GM21423 (cell line): Measurements from ENCODE around the gene OR1E1.
"Not testable (repeated sequence)": the region's sequence is repeated elsewhere in the genome, so short reads cannot be mapped to it uniquely, and the experiment has no call there.

Source experiments
- ATAC-seq: cut with Tn5 transposase; IDR thresholded peaks from one replicate; pipeline ENCODE4 v1.9.1; 2021; ENCODE audit warnings: mild to moderate bottlenecking, moderate library complexity; ENCODE audit not compliant: unreplicated experiment

The OR1E1 gene, protein sequence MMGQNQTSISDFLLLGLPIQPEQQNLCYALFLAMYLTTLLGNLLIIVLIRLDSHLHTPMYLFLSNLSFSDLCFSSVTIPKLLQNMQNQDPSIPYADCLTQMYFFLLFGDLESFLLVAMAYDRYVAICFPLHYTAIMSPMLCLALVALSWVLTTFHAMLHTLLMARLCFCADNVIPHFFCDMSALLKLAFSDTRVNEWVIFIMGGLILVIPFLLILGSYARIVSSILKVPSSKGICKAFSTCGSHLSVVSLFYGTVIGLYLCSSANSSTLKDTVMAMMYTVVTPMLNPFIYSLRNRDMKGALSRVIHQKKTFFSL

DNA sequence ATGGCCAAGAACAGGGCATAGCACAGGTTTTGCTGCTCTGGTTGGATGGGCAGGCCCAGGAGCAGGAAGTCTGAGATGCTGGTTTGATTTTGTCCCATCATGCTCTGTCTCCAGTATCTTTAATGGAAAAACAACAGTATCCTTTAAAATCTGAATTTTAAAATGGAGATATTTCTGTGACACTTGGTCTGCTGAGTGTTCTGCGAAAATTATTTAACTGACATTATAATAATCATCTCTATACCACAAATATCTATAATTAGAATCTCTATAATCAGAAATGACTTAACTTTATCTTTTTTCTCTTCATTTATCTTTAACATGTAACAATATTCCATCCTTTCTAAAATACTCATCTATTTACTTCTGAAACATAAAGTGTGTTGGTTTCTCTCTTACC, at the start of gene OR1E1:
OR1E1 (minus strand) TSS at position 101 of the 400 bp plus-strand sequence; CDS start at position 101, 0 bp downstream.
- ATAC-seq: no peak

DNA sequence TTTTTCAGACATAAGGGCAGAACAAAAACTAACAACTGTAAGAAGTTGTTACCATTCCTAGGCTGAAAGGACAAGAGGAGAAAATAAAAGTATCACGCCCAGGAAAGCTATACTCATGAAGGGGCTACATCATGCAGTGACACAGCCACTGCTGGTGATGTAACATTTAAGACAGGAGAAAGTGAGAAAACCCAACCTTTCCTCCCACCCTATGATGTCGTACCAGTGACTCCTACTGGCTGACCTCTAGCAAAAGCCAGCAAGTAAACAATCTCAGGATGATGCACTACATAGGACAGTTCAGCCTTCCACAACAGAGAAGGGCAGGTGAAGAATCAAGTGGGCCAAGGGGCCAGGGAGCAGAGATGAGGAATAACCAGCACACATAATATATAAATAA, 49.4 kb upstream of the OR1E1 start:
- ATAC-seq: no peak

- no peak for ATAC-seq
Observed at GRCh38 chr17:3440451-3440850, 42.2 kb upstream of the OR1E1 start.

DNA sequence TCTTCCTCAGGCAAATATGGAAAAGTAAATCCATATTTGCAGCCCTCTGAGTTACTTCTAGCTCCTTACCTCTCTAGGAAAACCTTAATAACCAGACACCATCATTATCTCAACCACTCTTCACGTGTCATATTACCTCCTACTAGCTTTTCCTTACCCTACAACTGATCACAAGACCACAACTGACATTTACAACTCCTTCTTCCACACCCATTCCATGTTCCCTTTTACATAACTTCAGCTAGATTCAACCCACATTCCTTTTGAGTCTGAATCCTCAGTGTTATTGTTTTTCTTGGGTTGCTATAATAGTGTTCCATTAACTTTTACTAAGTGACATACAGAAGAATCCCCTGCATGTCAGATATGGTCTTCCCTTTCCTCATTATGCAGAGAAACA, 40.2 kb upstream of the OR1E1 start:
- ATAC-seq: no peak

- ATAC-seq: no peak
Observed at GRCh38 chr17:3433741-3434140, 35.5 kb upstream of the OR1E1 start, which contains the start of gene OR1E2. Gene OR1E2 (minus strand): TSS chr17:3433841. CDS start chr17:3433841, 0 bp downstream.

GRCh38 chr17:3433215-3433614, 35.0 kb upstream of the OR1E1 start:
- ATAC-seq: not testable (repeated sequence)

GRCh38 chr17:3418222-3418621, 20.0 kb upstream of the OR1E1 start:
- ATAC-seq: no peak

DNA sequence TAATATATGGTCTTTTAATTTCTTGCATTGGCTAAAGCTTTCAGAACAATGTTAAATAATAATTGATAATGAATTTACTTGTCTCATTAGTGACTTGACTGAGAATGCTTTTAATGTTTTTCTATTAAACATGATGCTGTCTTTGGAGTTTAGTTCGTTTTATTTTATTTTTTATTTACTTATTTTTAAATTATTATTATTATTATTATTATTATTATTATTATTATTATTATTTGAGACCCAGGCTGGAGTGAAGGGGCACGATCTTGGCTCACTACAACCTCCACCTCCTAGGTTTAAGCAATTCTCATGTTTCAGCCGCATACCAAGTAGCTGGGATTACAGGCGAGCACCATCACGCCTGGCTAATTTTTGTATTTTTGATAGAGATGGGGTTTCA, 17.4 kb upstream of the OR1E1 start:
- ATAC-seq: no peak

GRCh38 chr17:3412216-3412615, 14.0 kb upstream of the OR1E1 start:
- not testable (repeated sequence) for ATAC-seq

GRCh38 chr17:3411070-3411469, 12.9 kb upstream of the OR1E1 start, which contains the start of gene OR3A3:
Gene OR3A3 (plus strand): TSS chr17:3411370.
- ATAC-seq: no peak

- not testable (repeated sequence) for ATAC-seq
Observed at GRCh38 chr17:3403856-3404255, 5.6 kb upstream of the OR1E1 start.

- ATAC-seq: no peak
Observed at GRCh38 chr17:3401786-3402185, 3.6 kb upstream of the OR1E1 start.

DNA sequence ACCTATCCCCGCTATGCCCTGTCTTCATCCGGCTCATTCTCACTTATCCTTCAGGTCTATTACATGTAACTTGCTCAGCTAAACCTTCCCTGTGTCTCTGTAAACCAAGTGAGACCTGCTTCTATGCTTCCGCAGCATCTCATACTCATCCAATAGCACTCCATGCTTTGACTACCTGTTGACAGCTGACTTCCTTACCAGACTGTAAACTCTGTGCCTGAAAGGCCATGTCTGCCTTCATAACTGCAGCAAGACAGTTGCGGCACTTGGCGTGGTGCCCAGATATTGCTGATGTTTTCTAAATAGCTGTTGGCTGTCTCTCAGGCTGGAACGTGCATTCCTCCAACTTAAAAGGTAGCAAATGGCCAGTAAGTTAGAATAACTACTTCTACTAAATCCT, 1.8 kb upstream of the OR1E1 start:
- ATAC-seq: no peak

DNA sequence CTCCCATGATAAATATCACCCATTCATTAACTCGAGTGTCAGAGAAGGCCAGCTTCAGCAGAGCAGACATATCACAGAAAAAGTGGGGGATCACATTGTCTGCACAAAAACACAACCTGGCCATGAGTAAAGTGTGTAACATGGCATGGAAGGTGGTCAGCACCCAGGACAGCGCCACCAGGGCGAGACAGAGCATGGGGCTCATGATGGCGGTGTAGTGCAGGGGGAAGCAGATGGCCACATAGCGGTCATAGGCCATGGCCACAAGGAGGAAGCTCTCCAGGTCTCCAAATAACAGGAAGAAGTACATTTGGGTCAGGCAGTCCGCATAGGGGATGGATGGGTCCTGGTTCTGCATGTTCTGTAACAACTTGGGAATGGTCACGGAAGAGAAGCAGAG, 409 bp downstream of the OR1E1 start:
- ATAC-seq: not testable (repeated sequence)

- no peak for ATAC-seq
Observed at GRCh38 chr17:3389791-3390190, 8.4 kb downstream of the OR1E1 start.

DNA sequence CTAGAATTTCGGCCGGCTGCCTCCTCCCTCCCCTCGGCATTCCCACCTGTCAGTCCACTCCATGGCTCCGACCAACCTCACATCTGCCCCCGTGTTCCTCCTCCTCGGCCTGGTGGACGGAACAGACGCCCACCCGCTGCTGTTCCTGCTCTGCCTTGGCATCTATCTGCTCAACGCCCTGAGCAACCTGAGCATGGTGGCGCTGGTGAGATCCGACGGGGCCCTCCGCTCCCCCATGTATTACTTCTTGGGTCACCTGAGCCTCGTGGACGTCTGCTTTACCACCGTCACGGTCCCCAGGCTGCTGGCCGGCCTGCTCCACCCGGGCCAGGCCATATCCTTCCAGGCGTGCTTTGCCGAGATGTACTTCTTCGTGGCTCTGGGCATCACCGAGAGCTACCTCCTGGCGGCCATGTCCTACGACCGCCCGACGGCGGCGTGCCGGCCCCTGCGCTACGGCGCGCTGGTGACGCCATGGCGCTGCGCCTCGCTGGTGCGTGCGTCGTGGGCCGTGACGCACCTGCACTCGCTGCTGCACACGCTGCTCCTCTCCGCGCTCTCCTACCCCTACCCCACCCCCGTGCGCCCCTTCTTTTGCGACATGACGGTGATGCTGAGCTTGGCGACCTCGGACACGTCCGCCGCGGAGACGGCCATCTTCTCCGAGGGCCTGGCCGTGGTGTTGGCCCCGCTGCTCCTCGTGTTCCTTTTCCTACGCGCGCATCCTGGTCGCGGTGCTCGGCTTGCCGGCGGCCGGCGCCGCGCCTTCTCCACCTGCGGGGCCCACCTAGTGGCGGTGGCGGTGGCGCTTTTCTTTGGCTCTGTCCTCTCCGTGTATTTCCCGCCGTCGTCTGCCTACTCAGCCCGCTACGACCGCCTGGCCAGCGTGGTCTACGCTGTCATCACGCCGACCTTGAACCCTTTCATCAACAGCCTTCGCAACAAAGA, 12.1 kb downstream of the OR1E1 start, which contains the start of gene OR3A2:
OR3A2 (minus strand) TSS at position 440 of the 948 bp plus-strand sequence.
- ATAC-seq: no peak

DNA sequence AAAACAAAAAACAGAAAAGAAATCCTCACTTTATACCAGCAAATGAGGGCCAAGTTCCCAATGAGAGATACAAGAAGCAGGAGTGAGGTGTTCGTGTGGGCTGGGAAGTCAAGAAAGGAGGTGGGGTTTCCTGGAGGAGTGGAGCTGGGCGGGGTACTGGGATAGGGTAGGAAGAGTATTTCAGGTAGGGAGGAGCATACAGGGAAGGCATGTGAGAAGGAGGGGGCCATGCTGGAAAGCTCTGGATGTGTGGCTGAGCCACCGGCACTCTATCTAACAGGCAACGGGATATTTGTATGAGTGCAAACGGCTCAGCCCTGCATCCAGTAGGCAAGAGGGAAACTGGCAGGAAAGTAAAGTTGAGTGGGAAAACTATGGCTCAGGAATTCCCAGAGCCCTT, 16.3 kb downstream of the OR1E1 start:
- ATAC-seq: no peak

DNA sequence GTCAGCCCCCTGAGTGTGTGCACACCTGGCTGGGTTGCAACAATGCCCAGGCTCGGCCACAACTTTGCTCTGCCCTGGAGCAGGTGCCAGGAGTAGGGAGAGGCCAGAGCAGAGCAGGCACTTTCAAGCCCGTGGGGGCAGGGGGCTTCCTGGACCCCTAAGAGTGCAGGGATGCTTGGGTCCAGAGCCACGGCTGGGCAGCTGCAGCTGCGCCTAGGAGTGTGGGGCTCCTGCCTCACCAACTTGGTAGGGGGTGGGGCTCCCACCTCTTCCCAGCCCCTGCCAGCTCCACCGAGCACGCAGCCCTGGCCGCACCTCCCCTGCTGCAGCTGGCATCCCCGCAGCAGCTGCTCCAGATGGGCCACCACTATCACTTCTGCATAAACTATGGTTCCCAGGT, 19.9 kb downstream of the OR1E1 start:
- no peak for ATAC-seq

DNA sequence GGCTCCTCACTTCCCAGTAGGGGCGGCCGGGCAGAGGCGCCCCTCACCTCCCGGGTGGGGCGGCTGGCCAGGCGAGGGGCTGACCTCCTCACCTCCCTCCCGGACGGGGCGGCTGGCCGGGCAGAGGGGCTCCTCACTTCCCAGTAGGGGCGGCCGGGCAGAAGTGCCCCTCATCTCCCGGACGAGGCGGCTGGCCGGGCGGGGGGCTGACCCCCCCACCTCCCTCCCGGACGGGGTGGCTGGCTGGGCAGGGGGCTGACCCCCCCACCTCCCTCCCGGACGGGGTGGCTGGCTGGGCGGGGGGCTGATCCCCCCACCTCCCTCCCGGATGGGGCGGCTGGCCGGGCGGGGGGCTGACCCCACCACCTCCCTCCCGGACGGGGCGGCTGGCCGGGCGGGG, 27.0 kb downstream of the OR1E1 start:
- ATAC-seq: not testable (repeated sequence)
